Activated CD4-positive, CD25-positive, alpha-beta regulatory T cell treated with anti-CD3 and anti-CD28 coated beads, Interleukin-2, amount 50 U/mL, for 24 hours (primary cell): ENCODE measurements around the gene CTSW.

Experiments
- ATAC-seq, 2 donors: fragments of 150-1000 bp; cut with Tn5 transposase; one replicate each; pipeline ENCODE4 v1.10.0; 2021; ENCODE audit warnings: mild to moderate bottlenecking in 1 of 2, moderate library complexity in 1 of 2

The CTSW gene

GRCh38 chr11:65868076-65868667 lies 11.5 kb upstream of the CTSW start:
- ATAC-seq: peak; percentile 24 to 32

DNA sequence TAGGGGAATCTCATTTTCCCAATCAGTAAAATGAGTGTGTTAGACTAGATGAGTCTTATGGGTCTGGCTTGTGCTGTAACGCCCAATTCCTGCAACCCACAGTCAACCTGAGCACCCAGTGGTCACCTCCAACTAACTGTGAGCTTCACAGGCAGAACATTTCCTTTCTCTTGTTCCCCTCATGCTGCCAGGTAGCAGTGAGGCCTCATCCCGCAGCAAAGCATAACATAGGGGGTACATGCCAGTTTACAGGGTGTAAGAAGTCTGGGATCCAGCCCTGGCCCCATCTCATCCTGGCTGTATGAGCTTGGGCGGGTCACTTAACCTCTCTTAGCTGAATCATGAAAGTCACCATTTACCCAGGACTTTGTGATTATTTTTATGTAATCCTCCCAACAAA lies 10.7 kb upstream of the CTSW start:
- ATAC-seq: no peak

DNA sequence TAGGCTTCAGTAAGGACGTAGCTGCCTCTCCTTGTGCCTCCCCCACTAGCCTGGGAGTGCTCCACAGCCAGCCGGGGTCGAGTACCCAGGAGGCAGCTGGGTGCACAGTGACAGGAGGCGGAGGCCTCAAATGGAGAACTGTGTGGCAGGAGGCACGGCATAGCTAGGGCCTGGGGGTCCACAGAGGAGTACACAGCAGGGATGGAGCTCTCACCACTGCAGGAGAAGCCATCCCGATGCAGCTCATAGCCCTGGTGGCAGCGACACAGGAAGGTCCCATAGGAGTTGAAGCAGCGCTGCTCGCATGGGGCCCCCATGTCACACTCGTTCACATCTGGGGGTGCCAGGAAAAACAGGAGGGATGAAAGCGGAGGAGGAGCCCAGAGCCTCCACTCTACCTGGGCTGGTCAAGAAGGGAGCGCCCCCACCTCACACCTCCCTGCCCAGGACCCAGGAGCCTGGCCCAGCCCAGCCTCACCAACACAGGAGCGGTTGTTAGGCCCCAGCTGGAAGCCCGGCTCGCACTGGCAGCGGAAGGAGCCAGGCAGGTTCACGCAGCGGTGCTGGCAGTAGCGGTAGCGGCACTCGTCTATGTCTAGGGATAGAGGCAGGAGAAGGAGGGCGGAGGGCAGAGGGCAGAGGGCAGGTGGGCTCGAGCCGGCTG lies 9.9 kb upstream of the CTSW start:
- ATAC-seq: no peak

- ATAC-seq: no peak
Measured at GRCh38 chr11:65870307-65870658, 9.4 kb upstream of the CTSW start.

DNA sequence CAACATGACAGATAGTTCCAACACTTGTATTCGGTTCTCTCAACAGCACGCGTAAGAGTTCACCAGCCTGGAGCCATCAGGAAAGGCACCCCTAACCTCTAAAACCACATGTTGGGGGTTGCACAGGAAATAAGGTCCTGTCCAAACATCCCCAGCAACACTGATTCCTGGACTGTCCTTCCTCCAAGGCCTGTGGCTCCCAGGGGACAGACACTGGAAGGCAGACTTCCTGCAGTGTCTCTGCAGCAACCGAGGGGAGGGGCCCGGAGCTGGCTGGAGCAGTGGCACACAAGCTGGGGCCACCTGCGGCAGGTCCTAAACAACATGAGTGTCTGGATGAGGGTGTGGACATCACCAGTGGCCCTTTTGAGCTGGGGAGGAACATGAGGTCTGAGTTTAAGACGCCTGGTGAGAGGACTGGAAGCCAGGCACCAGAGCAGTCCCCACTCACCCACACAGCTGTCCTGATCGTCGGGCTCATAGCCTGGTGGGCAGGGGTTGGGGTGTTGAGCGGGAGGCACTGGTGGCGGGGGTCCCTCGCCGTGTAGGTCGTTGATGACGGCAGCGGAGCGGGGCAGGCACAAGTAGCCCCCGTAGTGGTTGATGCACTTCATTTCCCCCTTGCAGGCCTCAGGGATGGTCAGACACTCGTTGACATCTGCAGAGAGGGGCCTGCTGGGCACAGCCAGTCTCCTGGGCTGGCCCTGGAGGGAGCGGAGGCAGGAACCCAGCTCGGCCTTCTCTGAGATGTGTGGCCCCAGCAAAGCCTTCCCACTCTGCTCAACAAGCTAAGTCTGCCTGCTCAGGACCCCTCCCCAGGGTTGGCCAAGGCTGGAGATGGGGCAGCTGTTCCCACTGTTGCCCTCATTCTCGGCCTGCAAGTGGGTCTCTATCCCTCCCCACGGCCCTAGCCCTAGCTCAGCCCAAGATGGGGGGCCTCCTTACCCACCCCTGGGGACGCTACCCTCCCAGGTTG lies 8.6 kb upstream of the CTSW start:
- ATAC-seq: no peak

- no peak for ATAC-seq
Measured at GRCh38 chr11:65871811-65872548, 7.7 kb upstream of the CTSW start.

DNA sequence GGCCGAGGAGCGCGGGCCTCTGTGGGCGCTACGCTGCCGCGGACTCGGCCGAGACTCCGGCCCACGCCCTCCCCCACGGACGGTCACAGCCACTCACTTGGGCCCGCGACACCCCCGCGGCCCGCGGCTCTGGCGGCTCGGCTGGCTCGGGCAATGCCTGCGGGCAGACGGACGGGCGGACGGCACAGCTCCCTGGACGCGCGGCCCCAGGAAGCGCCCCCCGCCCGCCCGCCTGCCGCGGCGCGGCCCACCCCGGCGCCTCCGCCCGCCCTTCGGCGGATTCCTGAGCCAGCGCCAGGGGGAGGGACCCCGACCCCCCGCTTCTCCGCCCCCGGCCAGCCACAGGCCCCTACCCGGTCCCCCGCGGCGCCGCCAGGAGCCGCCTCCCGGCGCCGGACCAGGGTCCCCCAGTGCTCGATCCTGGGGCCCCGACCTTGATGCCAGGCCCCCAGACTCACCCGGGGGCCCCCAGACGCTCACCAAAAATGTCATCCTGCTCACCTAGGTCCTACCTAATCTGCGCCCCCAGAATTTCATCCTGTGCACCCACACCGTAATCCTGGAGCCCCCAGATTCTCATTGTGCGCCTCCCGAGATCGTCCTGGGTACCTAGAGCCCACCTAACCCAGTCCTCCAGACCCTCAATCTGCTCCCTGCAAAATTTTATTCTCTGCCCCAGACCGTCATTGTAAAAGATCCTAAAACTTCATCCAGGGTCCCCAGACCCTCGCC lies 6.9 kb upstream of the CTSW start, which contains the start of gene EFEMP2:
Gene EFEMP2, minus strand, starts transcription at position 215 of the 732 bp plus-strand sequence. CDS start 446 bp downstream, outside the sequence.
- no peak for ATAC-seq

DNA sequence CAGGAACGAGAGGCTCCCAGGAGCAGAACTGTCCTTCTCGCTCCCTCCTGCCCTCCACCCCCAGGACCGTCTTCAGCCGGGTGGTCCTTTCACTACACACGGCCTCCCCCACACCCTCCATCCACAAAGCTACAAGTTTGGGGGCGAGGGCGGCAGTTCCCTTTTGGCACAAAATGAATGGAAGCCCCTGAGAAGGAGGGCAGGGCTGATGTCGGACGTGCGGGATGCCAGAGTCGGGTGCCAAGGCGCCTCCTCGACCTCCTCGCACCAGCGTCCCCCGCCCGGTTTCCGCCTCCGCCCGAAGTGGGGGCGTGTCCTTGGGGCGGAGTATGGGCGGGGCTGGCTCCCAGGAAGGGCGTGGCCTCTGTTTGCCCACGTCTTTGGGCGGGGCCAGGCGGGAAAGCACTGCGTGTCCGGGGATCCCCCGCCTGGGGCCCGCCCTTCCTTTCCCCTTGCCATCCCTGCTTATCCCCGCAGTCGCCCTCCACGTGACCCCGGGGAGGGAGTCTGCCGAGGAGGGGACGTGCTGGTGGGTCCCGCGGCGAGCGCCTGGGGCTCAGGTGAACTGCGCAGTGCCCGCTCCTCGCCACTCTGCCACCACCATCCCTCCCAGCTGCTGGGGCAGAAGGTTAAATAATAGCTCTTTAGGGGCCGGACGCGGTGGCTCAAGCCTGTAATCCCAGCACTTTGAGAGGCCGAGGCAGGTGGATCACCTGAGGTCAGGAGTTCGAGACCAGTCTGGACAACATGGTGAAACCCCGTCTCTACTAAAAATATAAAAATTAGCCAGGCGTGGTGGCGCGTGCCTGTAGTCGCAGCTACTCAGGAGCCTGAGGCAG lies 6.1 kb upstream of the CTSW start:
- ATAC-seq: peak; percentile 88

DNA sequence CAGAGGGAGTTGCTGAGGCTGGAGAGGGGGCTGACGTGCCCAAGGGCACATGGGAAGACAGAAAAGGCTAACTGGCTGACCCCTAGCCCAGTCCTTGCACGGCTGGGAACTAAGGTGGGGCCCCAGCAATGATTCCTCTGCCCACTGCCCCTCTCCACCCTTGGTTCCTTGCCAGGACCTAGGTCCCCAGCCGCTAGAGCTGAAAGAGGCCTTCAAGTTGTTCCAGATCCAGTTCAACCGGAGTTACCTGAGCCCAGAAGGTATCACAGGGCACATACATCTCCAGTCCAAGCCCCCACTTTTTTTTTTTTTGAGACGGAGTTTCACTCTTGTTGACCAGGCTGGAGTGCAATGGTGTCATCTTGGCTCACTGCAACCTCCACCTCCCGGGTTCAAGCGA lies 390 bp downstream of the CTSW start:
- no peak for ATAC-seq

DNA sequence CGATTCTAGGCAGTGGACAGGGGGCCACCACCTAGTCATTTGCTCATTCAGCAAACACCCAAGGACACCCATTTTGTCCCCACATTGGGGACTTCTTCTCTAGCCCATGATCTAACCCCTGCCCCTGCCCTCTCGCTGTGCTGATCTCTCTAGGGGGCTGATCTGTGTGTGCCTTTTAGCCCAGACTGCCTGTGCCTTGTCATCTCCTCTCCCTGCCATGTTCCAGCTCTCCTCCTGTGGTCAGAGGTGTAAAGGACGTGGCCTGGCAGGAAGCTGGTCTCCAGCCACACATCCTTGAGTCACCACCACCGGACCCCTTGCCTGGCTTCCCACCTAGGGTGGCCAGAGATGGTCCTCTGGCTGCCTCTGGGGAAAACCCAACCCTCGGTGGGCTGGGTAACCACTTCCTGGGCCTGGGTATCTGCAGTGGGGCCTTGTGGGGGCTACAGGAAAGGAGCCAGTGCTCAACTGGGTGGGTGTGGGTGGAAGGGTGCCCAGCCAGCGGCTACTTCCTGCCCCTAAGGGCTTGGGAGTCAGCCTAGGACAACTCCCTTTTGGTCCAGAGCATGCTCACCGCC lies 1.3 kb downstream of the CTSW start:
- no peak for ATAC-seq

DNA sequence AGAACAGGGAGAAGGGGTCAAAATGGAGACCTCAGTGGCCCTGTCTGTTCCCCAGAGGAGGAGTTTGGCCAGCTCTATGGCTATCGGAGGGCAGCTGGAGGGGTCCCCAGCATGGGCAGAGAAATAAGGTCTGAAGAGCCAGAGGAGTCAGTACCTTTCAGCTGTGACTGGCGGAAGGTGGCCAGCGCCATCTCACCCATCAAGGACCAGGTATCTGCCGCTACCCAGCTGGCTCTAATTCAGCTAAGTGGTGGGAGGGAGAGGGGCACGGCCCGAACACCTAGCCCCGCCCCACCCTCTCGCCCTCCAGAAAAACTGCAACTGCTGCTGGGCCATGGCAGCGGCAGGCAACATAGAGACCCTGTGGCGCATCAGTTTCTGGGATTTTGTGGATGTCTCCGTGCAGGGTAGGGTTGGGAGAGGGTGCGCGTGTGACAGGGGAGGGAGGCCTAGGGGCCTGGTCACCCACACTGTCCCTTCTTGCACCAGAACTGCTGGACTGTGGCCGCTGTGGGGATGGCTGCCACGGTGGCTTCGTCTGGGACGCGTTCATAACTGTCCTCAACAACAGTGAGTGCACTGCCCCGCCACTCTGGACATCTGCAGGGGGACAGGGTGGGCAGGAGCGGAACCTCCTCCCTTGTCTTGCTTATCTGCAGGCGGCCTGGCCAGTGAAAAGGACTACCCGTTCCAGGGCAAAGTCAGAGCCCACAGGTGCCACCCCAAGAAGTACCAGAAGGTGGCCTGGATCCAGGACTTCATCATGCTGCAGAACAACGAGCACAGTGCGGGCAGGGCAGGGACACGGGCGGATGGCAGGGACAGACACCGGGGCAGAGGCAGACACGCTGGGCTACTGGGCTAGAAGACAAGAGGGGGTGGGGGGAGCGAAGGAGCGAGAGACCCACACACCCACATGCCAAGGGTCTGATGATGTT lies 2.8 kb downstream of the CTSW start:
- ATAC-seq: no peak

- no peak for ATAC-seq
Measured at GRCh38 chr11:65883058-65883761, 3.6 kb downstream of the CTSW start.

GRCh38 chr11:65883786-65884715 lies 4.4 kb downstream of the CTSW start:
- no peak for ATAC-seq

DNA sequence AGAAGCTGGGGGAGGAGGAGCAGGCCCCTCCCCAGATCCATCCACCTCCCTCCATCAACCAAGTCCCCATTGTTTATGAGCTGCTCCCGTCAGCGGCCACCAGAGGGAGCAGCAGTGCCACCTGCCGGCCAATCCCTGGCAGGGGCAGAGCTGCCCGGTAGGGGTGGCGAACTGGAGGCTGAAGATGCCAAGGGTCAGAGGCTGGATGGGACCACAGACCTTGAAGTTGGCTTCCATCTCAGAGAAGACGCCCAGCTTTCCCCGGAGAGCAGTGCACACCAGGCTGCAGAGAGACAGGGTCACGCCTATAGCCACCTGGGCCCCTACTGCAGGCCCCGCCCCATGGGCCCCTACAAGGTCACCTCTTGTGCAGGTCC lies 5.1 kb downstream of the CTSW start:
- peak; percentile 46 to 48 for ATAC-seq

DNA sequence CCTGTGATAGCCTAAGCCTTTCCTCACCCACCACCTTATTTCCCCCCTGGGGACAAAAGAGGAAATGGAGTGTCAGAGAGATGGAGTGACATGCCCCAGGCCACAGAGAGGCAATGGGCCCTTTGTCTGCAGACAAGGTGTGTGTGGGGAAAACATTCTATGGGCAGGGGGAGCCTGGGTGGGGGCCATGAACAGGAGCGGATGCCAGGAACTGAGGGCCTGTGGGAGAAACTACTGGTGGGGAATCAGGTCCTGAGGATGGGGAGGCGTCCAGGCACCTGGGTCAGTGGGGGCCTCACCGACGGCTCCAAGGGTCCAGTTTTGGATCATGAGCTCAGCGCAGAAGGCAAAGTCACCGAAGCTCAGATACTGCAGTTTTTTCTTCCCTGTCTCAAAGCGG lies 5.6 kb downstream of the CTSW start:
- no peak for ATAC-seq

- ATAC-seq: no peak
Measured at GRCh38 chr11:65885808-65886536, 6.3 kb downstream of the CTSW start.
